ENCODE results near the gene SYCP2. TPM values are rescaled to one million over a fixed set of nuclear protein-coding genes. Genes with fewer than 3 reads are reported as not detected.

Gene SYCP2
- total and polyA plus RNA-seq, 2 of the 8 experiments (the other 6 are each of a cell fraction or from before 2014, with no cell fraction given): 0.02 to 0.50 TPM

DNA sequence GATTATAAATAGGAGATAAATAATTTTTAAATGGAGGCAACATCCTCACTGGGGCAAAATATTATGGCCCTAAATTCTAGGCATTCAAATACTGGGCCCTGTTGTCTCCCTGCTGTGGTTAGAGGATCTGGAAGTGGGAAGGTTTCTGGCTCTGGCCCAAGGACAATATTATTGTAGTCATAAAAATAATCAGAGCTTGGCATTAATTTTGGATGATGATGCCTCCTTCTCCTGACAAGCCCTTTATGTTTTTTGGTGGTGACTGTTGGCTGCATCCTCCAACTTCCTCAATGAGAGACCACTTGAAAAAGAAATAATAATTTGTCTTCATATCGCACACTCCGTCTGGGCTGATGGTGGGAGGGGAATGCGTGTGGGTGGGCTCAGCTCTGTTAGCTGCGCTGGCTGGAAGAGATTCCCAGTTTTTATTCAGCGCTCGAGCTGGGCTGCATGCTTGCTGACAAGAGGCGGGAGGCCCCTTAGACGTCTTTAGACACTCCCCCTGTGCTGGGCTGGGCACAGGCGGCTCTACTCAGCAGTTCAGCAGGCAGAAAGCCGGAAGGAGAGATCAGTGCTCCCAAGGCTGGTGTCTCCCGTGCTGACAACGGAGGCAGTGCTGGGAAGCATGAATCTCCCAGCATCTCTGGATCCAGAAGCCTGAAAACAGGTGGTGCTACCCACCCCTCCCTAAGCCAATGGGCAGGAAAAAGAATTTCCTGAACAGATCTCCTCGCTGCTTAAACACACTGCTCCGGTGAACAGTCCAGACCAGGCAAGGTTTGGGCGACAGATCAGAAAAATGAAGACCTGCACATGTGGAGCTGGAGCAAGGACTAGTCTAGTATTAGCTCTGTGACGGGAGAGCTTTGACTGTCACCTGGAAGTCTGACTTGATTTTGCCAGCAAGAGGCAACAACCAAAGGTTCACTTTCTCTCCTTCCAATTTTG lies 97.7 kb downstream of the SYCP2 start (continued):
- TF ChIP-seq EGR1 (IDR thresholded peaks at IDR 0.05; ENCODE audit: borderline replicate concordance, low read depth, low read length): no peak

Measured in H1 (cell line).